Calu3 (cell line): ENCODE results near the gene PPP2R5D. TPM values are rescaled to one million over a fixed set of nuclear protein-coding genes. Genes with fewer than 3 reads are reported as not detected.

Source experiments
- BruUV-seq: library from RNA; stranded (reverse); fragments of 400-500 nt; replicated peaks from 2 replicates; lab custom pipeline; 2021; lab: Mats Ljungman, UMichigan
- CTCF ChIA-PET: fragments of 300-600 bp; sonication (Branson Sonifier 250); formaldehyde crosslinking; loops from one replicate; lab custom pipeline; 2022; ENCODE audit warnings: antibody characterized with exemption; lab: Charles Lee
- DNase-seq: peaks from one replicate; pipeline ENCODE4 v3.0.0; 2022
- H3K27ac Mint-ChIP-seq: one replicate; pipeline ENCODE4 v1.8.0; 2022; ENCODE audit warnings: mixed read lengths; ENCODE audit not compliant: unreplicated experiment
- H3K27me3 Mint-ChIP-seq: one replicate; pipeline ENCODE4 v1.8.0; 2022; ENCODE audit warnings: mixed read lengths; ENCODE audit not compliant: unreplicated experiment
- H3K36me3 Mint-ChIP-seq: one replicate; pipeline ENCODE4 v1.8.0; 2022; ENCODE audit warnings: mild to moderate bottlenecking, moderate library complexity, mixed read lengths; ENCODE audit not compliant: insufficient read depth, unreplicated experiment
- H3K4me1 Mint-ChIP-seq: one replicate; pipeline ENCODE4 v1.8.0; 2022; ENCODE audit warnings: mild to moderate bottlenecking, low read depth, mixed read lengths; ENCODE audit not compliant: unreplicated experiment
- H3K4me3 Mint-ChIP-seq: one replicate; pipeline ENCODE4 v1.8.0; 2022; ENCODE audit warnings: mild to moderate bottlenecking, low read depth, moderate library complexity, mixed read lengths; ENCODE audit not compliant: unreplicated experiment
- H3K9me3 Mint-ChIP-seq: one replicate; pipeline ENCODE4 v1.8.0; 2022; ENCODE audit warnings: low read depth, mixed read lengths; ENCODE audit not compliant: unreplicated experiment
- intact Hi-C: fragments of 100-400 bp; cut with micrococcal nuclease; formaldehyde crosslinking; loops from one replicate; pipeline ENCODE4 v1.10.0; 2022; ENCODE audit not compliant: unreplicated experiment
- total RNA-seq: library from RNA; stranded (reverse); gene quantifications from 2 replicates; pipeline ENCODE4 v1.2.3, GENCODE V29; 2022
- TF ChIP-seq, protein P1 (sequence below): fragments of 200-600 bp; IDR thresholded peaks from one replicate; pipeline ENCODE4 v1.8.0; 2022; ENCODE audit warnings: antibody characterized with exemption; ENCODE audit not compliant: unreplicated experiment

The PPP2R5D gene
- total RNA-seq, 1 experiment from 2014 or later, result 55.8 TPM

- Mint-ChIP-seq H3K27me3 (peaks cover 22% of the 10 kb centered on the region), H3K4me1 (peaks cover 25% of the 10 kb centered on the region), H3K27ac (no peak overlapping the region), H3K4me3 (no peak overlapping the region), H3K36me3 (peaks cover 39% of the 10 kb centered on the region), H3K9me3 (no peaks in the 10 kb centered on the region)
- TF ChIP-seq, protein P1, sequence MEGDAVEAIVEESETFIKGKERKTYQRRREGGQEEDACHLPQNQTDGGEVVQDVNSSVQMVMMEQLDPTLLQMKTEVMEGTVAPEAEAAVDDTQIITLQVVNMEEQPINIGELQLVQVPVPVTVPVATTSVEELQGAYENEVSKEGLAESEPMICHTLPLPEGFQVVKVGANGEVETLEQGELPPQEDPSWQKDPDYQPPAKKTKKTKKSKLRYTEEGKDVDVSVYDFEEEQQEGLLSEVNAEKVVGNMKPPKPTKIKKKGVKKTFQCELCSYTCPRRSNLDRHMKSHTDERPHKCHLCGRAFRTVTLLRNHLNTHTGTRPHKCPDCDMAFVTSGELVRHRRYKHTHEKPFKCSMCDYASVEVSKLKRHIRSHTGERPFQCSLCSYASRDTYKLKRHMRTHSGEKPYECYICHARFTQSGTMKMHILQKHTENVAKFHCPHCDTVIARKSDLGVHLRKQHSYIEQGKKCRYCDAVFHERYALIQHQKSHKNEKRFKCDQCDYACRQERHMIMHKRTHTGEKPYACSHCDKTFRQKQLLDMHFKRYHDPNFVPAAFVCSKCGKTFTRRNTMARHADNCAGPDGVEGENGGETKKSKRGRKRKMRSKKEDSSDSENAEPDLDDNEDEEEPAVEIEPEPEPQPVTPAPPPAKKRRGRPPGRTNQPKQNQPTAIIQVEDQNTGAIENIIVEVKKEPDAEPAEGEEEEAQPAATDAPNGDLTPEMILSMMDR, result no peak
- BruUV-seq, result no TSS peak
- DNase-seq, result no peak
- intact Hi-C loops, result loop anchor here (5.0 kb wide), 1 partner anchor 179 kb away; no protein-coding TSS in a partner anchor
- CTCF ChIA-PET, result no interaction called here
These were observed 21.1 kb upstream of the PPP2R5D start for GRCh38 chr6:42963179-42963854.

GRCh38 chr6:42963855-42964605, 20.3 kb upstream of the PPP2R5D start:
- peak; percentile 62 for DNase-seq
- peaks cover 18% of the 10 kb centered on the region for H3K27me3 Mint-ChIP-seq
- no peak overlapping the region for H3K4me3 Mint-ChIP-seq
- peaks cover 23% of the 10 kb centered on the region for H3K4me1 Mint-ChIP-seq
- TSS peak; percentile 29 for BruUV-seq
- no peak overlapping the region for H3K27ac Mint-ChIP-seq
- intact Hi-C loops, result loop anchor here (5.0 kb wide), 1 partner anchor 178 kb away; no protein-coding TSS in a partner anchor
- no peaks in the 10 kb centered on the region for H3K9me3 Mint-ChIP-seq
- CTCF ChIA-PET, result interaction anchor here (0.6 to 1.0 kb wide), 3 partner anchors 9 to 417 kb away, joined by 4 to 6 read pairs (median 4); no protein-coding TSS in a partner anchor
- peaks cover 44% of the 10 kb centered on the region for H3K36me3 Mint-ChIP-seq
- TF ChIP-seq, protein P1, result no peak

GRCh38 chr6:42966571-42966970, 17.8 kb upstream of the PPP2R5D start:
- CTCF ChIA-PET, result interaction anchor here (0.8 kb wide), 1 partner anchor 18 kb away, joined by 3 read pairs; the partner anchor contains the start of gene PPP2R5D
- DNase-seq, result no peak
- no peaks in the 10 kb centered on the region for H3K9me3 Mint-ChIP-seq
- no peaks in the 10 kb centered on the region for H3K27me3 Mint-ChIP-seq
- H3K4me1 Mint-ChIP-seq, result peaks cover 16% of the 10 kb centered on the region
- intact Hi-C loops, result no loop called here
- H3K27ac Mint-ChIP-seq, result no peak overlapping the region
- TF ChIP-seq, protein P1, result no peak
- no peak overlapping the region for H3K4me3 Mint-ChIP-seq
- no TSS peak for BruUV-seq
- H3K36me3 Mint-ChIP-seq, result peaks cover 28% of the 10 kb centered on the region

DNA sequence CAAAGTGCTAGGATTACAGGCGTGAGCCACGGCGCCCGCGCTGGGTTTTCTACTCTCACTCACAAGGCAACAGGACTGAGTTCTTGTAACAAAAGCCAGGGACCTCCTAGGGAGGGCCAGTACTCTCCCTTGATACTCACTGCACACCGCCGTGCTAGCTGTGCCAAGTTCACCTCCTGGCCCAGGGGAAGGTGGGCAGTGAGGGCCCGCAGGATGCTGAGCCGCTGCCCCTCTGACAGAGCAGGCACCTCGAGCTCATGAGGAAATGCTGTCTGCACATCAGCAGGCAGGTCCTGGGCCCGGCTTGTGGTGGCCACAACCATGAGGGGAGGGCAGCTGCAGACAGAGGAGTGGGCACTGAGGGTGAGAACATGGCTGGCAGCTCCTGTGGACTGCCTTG, 17.1 kb upstream of the PPP2R5D start:
- intact Hi-C loops, result no loop called here
- peaks cover 21% of the 10 kb centered on the region for H3K36me3 Mint-ChIP-seq
- H3K27ac Mint-ChIP-seq, result no peak overlapping the region
- H3K4me1 Mint-ChIP-seq, result peaks cover 18% of the 10 kb centered on the region
- CTCF ChIA-PET, result interaction anchor here (0.6 kb wide), 1 partner anchor 49 kb away, joined by 5 read pairs; no protein-coding TSS in a partner anchor
- no TSS peak for BruUV-seq
- TF ChIP-seq, protein P1, result no peak
- no peaks in the 10 kb centered on the region for H3K27me3 Mint-ChIP-seq
- no peak overlapping the region for H3K4me3 Mint-ChIP-seq
- H3K9me3 Mint-ChIP-seq, result no peaks in the 10 kb centered on the region
- DNase-seq, result no peak
